GM18870 (cell line): ENCODE data around the gene SLC9A7.

Experiments used
- ATAC-seq: cut with Tn5 transposase; IDR thresholded peaks from one replicate; pipeline ENCODE4 v1.9.1; 2021; ENCODE audit warnings: moderate library complexity; ENCODE audit not compliant: unreplicated experiment

SLC9A7 gene

GRCh38 chrX:46611658-46612362 is 147.1 kb downstream of the SLC9A7 start:
- no peak for ATAC-seq

DNA sequence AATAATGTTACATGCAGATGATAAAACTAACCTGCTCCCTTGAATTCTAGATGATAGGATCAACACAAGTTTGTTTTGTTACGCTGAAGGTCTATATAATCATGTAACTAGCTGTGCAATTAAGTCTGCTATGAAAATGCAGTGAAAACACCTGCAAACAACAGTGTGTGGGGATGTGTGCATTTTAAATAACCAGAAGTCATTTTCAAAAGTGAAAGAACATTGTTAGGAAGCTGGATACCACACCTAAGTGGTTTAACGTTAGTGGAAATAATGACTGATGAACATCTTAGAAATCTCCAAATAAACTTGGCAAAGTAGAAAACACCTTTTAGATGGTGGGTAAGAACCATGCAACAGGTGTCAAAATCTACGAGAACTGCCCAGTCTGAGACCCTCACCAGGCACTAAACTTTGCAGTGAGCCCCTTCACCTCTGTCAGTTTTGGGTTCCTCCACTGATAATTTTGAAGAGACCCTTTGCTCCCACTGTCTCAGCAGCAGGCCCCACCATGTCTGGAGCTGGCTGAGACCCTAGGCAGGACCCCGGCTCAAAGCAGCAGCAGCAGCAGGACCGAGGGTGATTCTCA is 148.8 kb downstream of the SLC9A7 start:
- ATAC-seq: no peak

DNA sequence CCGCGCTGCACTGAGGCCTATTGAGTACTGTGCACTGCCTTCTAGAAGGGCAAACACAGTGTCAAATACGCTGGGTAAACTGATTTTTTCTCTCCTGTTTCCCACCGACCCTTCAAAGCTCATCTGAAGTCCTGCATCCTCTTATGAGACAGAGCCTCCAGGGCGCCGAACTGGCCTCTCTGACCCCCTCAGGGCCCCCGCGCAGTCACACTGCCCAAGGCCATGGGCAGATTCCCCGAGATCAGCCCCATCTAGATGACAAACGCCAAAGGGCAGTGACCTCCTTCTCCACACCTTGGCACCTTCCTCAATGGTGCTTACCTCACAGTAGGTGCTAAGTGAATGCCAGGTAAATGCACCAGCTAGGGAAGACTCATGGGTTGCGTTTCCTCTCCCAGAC is 151.0 kb downstream of the SLC9A7 start:
- no peak for ATAC-seq

GRCh38 chrX:46602468-46603102 is 156.3 kb downstream of the SLC9A7 start:
- ATAC-seq: no peak

GRCh38 chrX:46601283-46601682 is 157.6 kb downstream of the SLC9A7 start:
- ATAC-seq: no peak

DNA sequence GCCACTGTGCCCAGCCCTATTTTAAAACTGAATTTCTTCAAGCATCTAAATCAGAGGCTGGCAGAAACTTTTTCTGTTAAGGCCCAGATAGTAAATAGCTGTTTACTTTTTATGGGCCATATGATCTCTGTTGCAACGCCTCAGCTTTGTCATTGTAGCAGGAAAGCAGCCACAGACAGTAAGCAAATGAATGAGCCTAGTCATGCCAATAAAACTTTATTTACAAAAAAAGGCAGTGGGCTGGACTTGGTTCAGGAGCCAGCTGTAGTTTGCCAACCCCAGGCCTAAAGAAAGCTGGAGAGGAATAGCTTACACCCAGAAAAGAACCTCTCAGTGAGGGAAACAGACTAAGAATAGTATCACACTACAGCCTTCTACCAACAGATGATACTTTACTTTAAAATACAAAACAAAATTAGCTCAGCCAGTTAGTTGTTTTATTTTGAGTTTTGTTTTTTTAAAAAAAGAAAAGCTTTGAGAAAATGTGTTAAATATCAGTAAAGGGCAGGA is 159.8 kb downstream of the SLC9A7 start:
- no peak for ATAC-seq

DNA sequence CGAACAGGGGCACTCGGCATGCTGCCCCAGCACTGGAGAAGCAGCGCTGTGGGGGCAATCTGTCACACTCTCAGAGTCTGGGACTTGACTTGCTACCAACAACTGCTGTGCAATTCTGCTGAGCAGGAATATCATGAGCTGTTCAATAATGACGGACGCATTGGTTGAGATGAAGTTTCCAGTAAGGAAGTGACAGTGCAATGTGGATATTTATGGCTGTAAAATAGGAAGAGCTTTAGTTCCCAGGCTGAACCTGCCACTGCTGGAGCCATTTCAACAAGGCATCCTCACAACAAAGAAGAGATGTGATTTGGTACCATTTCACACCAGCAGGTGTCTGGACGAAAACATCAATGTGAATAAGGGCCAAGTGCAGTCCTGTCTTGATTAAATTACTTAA is 161.1 kb downstream of the SLC9A7 start:
- ATAC-seq: no peak

DNA sequence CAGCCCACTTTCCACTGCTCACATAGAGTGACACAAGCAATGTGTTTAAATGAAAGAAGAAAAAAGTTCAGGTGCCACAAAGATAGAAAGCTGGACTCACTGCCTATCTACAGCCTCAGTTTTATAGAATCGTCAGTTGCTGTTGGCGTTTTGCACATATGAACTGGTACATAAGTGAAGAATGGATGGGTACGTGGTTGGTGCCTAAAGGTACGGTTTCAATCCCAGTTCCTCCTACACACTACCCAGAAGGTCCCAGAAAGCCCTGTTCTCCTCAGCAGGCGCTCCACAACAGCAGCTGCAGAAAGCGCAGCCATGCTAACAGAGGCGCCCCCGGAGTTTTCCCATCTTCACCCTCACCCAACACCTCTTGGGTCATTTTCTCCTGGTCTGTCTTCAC is 161.7 kb downstream of the SLC9A7 start:
- no peak for ATAC-seq

- ATAC-seq: no peak
Observed at GRCh38 chrX:46595084-46595483, 163.8 kb downstream of the SLC9A7 start.

- ATAC-seq: no peak
Observed at GRCh38 chrX:46589977-46590723, 168.8 kb downstream of the SLC9A7 start.

- ATAC-seq: no peak
Observed at GRCh38 chrX:46588263-46588662, 170.7 kb downstream of the SLC9A7 start.

GRCh38 chrX:46587753-46588171 is 171.2 kb downstream of the SLC9A7 start:
- ATAC-seq: no peak

DNA sequence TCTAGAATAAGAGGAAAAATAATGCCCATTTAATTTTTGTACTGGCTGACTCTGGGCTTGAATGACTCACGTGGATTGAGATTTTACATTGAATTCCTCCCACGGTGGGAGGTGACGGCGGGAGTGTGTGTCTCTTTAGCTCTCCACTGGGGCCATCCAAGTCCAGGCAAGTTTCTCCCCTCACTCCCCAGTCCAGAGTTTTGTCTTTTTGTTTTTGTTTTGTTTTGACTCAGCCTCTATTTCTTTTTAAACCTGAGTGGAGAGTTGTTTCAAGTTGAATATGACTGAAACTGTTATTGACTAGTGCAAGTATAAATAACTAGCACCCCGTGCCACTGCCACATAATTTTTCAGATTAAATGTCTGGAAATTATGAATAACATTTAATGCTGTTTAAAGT is 171.8 kb downstream of the SLC9A7 start:
- ATAC-seq: peak; percentile 72

DNA sequence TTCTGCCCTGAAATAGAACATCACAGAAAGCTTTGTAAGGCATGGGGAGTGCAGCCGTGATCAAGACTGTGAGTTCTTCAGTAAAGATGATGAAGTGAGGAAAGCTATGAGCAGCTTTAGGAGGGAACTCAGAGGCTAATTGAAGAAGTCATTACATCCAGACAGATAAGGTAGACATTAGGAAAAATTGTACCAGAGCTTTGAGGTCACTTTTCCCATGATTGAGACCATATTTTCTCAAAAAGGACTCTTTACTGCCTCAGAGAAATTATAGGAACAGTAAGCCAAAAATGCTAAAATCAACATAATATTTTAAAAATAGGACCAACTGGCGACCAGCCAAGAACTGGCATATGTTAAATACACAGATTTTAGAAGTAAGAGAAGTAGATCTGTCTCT is 174.2 kb downstream of the SLC9A7 start:
- ATAC-seq: no peak

DNA sequence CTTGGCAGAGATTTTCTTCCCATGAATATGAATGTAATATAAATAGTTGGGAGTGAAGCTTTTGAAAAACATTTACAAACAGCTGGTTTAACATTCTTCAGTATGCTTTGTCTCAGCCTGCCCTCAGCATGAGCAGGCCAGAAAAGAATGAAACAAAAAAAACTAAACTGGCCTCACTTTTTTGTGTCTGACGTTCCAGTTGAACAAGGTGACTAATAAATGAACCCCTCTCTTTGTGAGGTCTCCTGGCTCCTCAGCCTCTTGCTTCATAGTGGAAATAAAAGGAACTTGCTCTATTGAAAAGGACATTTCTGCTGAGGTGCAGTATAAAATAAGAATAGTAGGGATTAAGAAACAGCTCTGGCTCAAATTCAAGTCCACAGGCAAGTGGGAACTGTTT is 176.0 kb downstream of the SLC9A7 start:
- no peak for ATAC-seq

DNA sequence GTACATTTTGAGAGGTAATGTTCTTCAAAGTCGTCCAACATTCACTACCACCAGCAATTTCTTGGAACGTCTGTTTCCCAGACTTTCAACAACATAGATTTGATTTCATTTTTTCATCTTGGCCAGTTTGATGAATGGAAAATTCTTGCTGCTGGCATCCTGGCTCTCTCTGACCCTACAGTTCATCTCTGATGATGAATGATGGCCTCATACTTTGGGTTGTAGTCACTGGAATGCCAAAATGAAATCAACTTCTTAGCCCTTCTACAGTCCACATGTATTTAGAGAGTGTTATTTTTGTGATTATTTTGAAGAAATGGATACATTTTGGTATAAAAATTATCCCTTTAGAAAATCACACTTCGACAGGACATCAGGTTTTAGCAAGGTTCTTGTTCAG is 176.6 kb downstream of the SLC9A7 start:
- no peak for ATAC-seq

DNA sequence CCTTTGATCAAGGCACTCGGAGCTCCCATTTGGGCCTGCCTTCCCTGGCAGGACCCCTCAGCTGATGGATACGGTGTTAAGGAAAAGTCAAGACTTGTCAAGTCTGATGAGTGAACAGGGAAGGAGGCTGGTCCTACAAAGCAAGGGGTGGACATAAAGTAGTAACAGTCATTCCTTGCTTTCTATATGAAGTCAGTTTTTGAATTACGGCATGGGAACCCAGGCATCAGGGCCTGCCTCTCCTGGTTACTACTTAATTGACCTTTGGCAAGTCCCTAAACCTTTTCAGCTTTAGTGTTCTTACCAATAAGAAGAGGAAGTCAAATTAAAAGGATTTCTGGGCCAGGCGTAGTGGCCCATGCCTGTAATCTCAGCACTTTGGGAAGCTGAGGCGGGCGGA is 178.3 kb downstream of the SLC9A7 start:
- no peak for ATAC-seq

DNA sequence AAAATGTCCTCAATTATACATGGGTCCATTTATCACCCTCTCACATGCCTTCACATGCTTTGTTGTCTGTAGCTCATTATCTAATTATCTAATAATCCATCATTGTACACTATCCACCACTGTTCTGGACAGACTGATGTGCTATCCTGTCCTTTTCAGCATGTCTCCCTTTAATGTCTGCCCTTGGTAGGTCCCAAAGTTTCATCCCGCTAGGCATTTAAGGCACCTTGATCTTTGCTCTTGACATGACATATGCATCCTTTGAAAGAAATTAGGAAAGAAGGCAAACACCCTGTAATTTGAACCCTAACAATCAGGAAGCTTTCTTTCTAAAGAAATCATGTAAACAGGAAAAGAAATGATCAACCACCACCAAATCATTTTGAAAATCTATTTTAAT is 179.7 kb downstream of the SLC9A7 start:
- ATAC-seq: no peak

- no peak for ATAC-seq
Observed at GRCh38 chrX:46577221-46578005, 181.5 kb downstream of the SLC9A7 start.

- no peak for ATAC-seq
Observed at GRCh38 chrX:46576458-46576857, 182.5 kb downstream of the SLC9A7 start.

DNA sequence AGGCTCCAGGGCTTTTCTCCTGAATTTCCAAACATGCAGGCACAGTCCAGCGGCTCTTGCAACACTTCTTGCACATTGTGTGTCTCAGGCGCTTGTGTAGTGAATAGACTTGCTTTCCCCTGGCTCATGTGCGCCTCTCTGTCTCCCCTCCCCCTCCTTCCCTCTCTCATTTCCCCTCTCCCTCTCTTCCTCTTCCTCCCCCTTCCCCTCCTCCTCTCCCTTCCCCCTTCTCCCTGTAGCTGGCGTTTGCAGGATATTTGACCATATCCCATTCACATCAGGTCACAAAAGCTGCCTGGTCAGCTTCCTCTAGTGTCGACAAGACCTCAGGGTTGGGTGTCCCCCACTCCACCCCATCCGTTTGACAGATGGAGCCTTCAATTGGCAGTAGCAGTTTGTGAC is 182.9 kb downstream of the SLC9A7 start:
- ATAC-seq: no peak
